K562 (cell line): Measurements from ENCODE around the gene RNF187. TPM values are rescaled to one million over a fixed set of nuclear protein-coding genes. Genes with fewer than 3 reads are reported as not detected.
A peak's percentile ranks its signal among the peaks of the same experiment; 100 is the strongest.

ENCODE experiments used
- ARID1B ChIP-seq: fragments of 450-650 bp; IDR thresholded peaks from 2 replicates; pipeline ENCODE4 v1.6.1; 2016; ENCODE audit warnings: antibody characterized with exemption, mild to moderate bottlenecking, inconsistent platforms
- CBFA2T2 ChIP-seq: fragments of 450-650 bp; conservative IDR thresholded peaks from 2 replicates; pipeline ENCODE4 v1.6.1; 2017; ENCODE audit warnings: mild to moderate bottlenecking
- FOXA3 ChIP-seq, 2 experiments: fragments of 450-650 bp in 1 of 2; sonication (generic) in 1 of 2; formaldehyde crosslinking; IDR thresholded peaks in 1 of 2; conservative IDR thresholded peaks in 1 of 2; 2 replicates each; pipeline versions ENCODE4 v1.4.0 to v1.8.0; 2020 to 2022; ENCODE audit warnings: mild to moderate bottlenecking in 2 of 2, missing genetic modification reagents in 1 of 2
- HDAC2 ChIP-seq: fragments of 450-650 bp; IDR thresholded peaks from 2 replicates; pipeline ENCODE4 v1.6.1; 2016; ENCODE audit warnings: mild to moderate bottlenecking
- MEIS2 ChIP-seq: fragments of 450-650 bp; IDR thresholded peaks from 2 replicates; pipeline ENCODE4 v1.6.1; 2014; ENCODE audit warnings: mild to moderate bottlenecking; ENCODE audit not compliant: partially characterized antibody
- MNT ChIP-seq, 2 experiments: fragments of 450-650 bp; conservative IDR thresholded peaks; 2 replicates each; pipeline ENCODE4 v1.6.1; 2017; ENCODE audit warnings: mild to moderate bottlenecking in 2 of 2, moderate library complexity in 2 of 2
- NCOR1 ChIP-seq: fragments of 450-650 bp; IDR thresholded peaks from 2 replicates; pipeline ENCODE4 v1.6.1; 2016; ENCODE audit warnings: mild to moderate bottlenecking, moderate library complexity
- NRF1 ChIP-seq, 2 experiments: fragments of 450-650 bp; IDR thresholded peaks in 1 of 2; conservative IDR thresholded peaks in 1 of 2; 2 replicates each; pipeline ENCODE4 v1.6.1; 2014; ENCODE audit warnings: mild to moderate bottlenecking in 2 of 2
- ZNF592 ChIP-seq: fragments of 450-650 bp; IDR thresholded peaks from 2 replicates; pipeline ENCODE4 v1.6.1; 2017; ENCODE audit warnings: antibody characterized with exemption, mild to moderate bottlenecking
- polyA plus RNA-seq, 8 experiments: library from polyadenylated mRNA; depleted of rRNA in 4 of 8; stranded (reverse) in 5 of 8; unstranded in 3 of 8; fragments of >200 nt; fragmentation: Nextera tagmentation in 2 of 8; fragmentation: Illumina TruSeq in 1 of 8; extraction: Ambion mirVana in 2 of 8; extraction: Trizol in 1 of 8; gene quantifications; 2 replicates each; pipeline versions ENCODE4 v1.2.1 to v1.2.3, GENCODE V29; 2011 to 2014; ENCODE audit warnings: inconsistent platforms in 1 of 8, missing spikeins in 1 of 8
- total RNA-seq, 7 experiments: library from RNA; depleted of rRNA in 6 of 7; stranded (reverse); fragments of >200 nt in 6 of 7; fragmentation: Illumina TruSeq in 2 of 7; extraction: Trizol in 2 of 7; gene quantifications; 2 replicates each; pipeline versions ENCODE4 v1.2.1 to v1.2.3, GENCODE V29; 2011 to 2021; ENCODE audit warnings: low replicate concordance in 1 of 7

Gene RNF187
- total and polyA plus RNA-seq, 9 of the 15 experiments (the other 6 are each of a cell fraction or from before 2014, with no cell fraction given), result 2.3 to 119 (median 41.9) TPM

GRCh38 chr1:228505944-228506343 lies 18.8 kb downstream of the RNF187 start (continued):
- 0 out of 2 replicates have a peak, but pooled peaks have one; percentile 35 for TF ChIP-seq ZNF592
- TF ChIP-seq MNT (conservative IDR thresholded peaks at IDR 0.05), result peak; percentile 39 to 48; a peak in 1 of 4 replicates
- TF ChIP-seq NCOR1, result peak; percentile 6; the same call in 1 of the 2 replicates
- TF ChIP-seq FOXA3 (CRISPR knock-in tag; conservative IDR thresholded peaks at IDR 0.05 in 1 of 2, IDR thresholded peaks at IDR 0.05 in 1 of 2), result peak in 1 of 2 experiments; percentile 68; a peak in 2 of 4 replicates
- 0 out of 2 replicates have a peak, but pooled peaks have one; percentile 22 for TF ChIP-seq HDAC2
- peak; percentile 41; the same call in 1 of the 2 replicates for TF ChIP-seq ARID1B
- TF ChIP-seq CBFA2T2, result 0 out of 2 replicates have a peak, but pooled peaks have one; percentile 8
- peak; percentile 28 for TF ChIP-seq MEIS2
- TF ChIP-seq NRF1 (conservative IDR thresholded peaks at IDR 0.05 in 1 of 2, IDR thresholded peaks at IDR 0.05 in 1 of 2), result peak; percentile 15 to 24; a peak in 2 of 4 replicates
